ENCODE data around the gene PLBD1. TPM values are rescaled to one million over a fixed set of nuclear protein-coding genes. Genes with fewer than 3 reads are reported as not detected.

Gene PLBD1
- total and polyA plus RNA-seq, 8 donors, result 3.2 to 35.4 (median 11.3) TPM

- no peak for FAIRE-seq
- Histone ChIP-seq H3K4me1 (peaks cover 0 to 6% (median 4%) of the 10 kb centered on the region in 3 donors), H3K27me3 (no peaks in the 10 kb centered on the region), H3K4me3 (no peak overlapping the region), H3K36me3 (no peaks in the 10 kb centered on the region), H3K27ac (no peak overlapping the region), H3K9me3 (no peaks in the 10 kb centered on the region)
- TF ChIP-seq CTCF (IDR thresholded peaks at IDR 0.05), result no peak
- intact Hi-C loops (cut with DNase I), result loop anchor here in 1 of 3 donors (10.0 kb wide), 1 partner anchor 154 kb away; no protein-coding TSS in a partner anchor
- no peak for DNase-seq
- 64 to 66% methylated on average over 3 of the region's 3 CpGs for WGBS, 2 donors
- ATAC-seq, result no peak
Measured at GRCh38 chr12:14510574-14510973, 57.1 kb downstream of the PLBD1 start.

- WGBS, 2 donors, result 89 to 95% methylated on average over 6 of the region's 6 CpGs
- Histone ChIP-seq H3K27ac (no peak overlapping the region), H3K4me3 (no peak overlapping the region), H3K4me1 (no peaks in the 10 kb centered on the region), H3K27me3 (no peaks in the 10 kb centered on the region), H3K9me3 (no peaks in the 10 kb centered on the region), H3K36me3 (no peaks in the 10 kb centered on the region)
- no peak for ATAC-seq
- intact Hi-C loops (cut with DNase I), result no loop called here
- no peak for FAIRE-seq
- no peak for DNase-seq
- TF ChIP-seq CTCF (IDR thresholded peaks at IDR 0.05), result no peak
Measured at GRCh38 chr12:14505626-14506596, 61.8 kb downstream of the PLBD1 start.

GRCh38 chr12:14495326-14495725 is 72.4 kb downstream of the PLBD1 start:
- FAIRE-seq, result no peak
- 78 to 79% methylated on average over 2 of the region's 2 CpGs for WGBS, 2 donors
- Histone ChIP-seq H3K36me3 (peaks cover 0 to 39% (median 11%) of the 10 kb centered on the region in 3 donors), H3K4me1 (no peaks in the 10 kb centered on the region), H3K27ac (no peak overlapping the region), H3K27me3 (no peaks in the 10 kb centered on the region), H3K9me3 (no peaks in the 10 kb centered on the region), H3K4me3 (no peak overlapping the region)
- no peak for TF ChIP-seq CTCF (IDR thresholded peaks at IDR 0.05)
- intact Hi-C loops (cut with DNase I), result no loop called here
- no peak for DNase-seq
- ATAC-seq, result no peak

DNA sequence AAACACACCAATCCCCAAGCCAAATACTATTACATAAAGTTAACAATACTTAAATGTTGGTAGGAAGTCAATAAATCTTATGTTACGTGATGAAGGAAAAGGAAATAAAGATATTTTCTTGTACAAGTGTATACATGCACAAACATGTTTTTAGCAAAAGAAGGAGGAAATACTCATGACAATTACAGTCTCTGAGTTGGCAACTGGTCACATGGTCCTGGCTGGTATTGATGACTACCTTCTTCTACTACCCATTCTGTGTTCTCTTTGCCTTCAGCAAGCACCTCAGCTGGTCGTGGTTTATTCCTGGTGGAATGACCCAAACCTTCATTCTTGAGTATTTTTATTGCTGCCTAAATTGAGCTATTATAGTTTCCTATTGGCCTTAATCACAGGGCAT is 84.8 kb downstream of the PLBD1 start:
- Histone ChIP-seq H3K4me1 (no peaks in the 10 kb centered on the region), H3K27ac (no peak overlapping the region), H3K9me3 (no peaks in the 10 kb centered on the region), H3K4me3 (no peak overlapping the region), H3K27me3 (no peaks in the 10 kb centered on the region), H3K36me3 (peaks cover 2 to 47% (median 20%) of the 10 kb centered on the region in 3 donors)
- DNase-seq (no peak), FAIRE-seq (peak; percentile 41), ATAC-seq (no peak)
- WGBS, 2 donors, result 94 to 100% methylated on average over 2 of the region's 2 CpGs
- intact Hi-C loops (cut with DNase I), result no loop called here
- TF ChIP-seq CTCF (IDR thresholded peaks at IDR 0.05), result no peak

DNA sequence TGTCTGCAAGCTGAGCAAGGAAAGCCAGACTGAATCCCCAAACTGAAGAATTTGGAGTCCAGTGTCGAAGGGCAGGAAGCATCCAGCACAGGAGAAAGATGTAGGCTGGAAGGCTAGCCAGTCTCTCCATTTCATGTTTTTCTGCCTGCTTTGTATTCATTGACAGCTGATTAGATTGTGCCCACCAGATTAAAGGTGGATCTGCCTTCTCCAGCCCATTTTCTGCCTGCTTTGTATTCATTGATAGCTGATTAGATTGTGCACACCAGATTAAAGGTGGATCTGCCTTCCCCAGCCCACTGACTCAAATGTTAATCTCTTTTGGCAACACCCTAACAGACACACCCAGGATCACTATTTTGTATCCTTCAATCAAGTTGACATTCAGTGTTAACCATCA is 85.3 kb downstream of the PLBD1 start:
- Histone ChIP-seq H3K4me3 (no peak overlapping the region), H3K27ac (no peak overlapping the region), H3K4me1 (no peaks in the 10 kb centered on the region), H3K9me3 (no peaks in the 10 kb centered on the region), H3K27me3 (no peaks in the 10 kb centered on the region), H3K36me3 (peaks cover 2 to 47% (median 20%) of the 10 kb centered on the region in 3 donors)
- ATAC-seq, result no peak
- DNase-seq, result no peak
- TF ChIP-seq CTCF (IDR thresholded peaks at IDR 0.05), result no peak
- WGBS, 2 donors, result 100% methylated on average over 1 of the region's 1 CpG
- FAIRE-seq, result no peak
- intact Hi-C loops (cut with DNase I), result no loop called here

Data from pancreas (tissue), 10 donors.